Esophagus muscularis mucosa (tissue), 4 donors: Measurements from ENCODE around the gene MTOR. TPM values are rescaled to one million over a fixed set of nuclear protein-coding genes. Genes with fewer than 3 reads are reported as not detected.

Experiments used
- DNase-seq: peaks from one replicate; pipeline ENCODE4 v3.0.0-alpha.2; 2017; ENCODE audit errors: extremely low spot score
- H3K27ac ChIP-seq, 4 donors: fragments of 200-600 bp; sonication (generic); replicated peaks in 1 of 4; 1 replicate in 3 of 4; 2 replicates in 1 of 4; pipeline ENCODE4 v1.5.1; 2016 to 2019; ENCODE audit warnings: mild to moderate bottlenecking in 1 of 4
- H3K27me3 ChIP-seq, 4 donors: fragments of 200-600 bp; sonication (generic); one replicate each; pipeline versions ENCODE4 v1.5.1 to v1.6.0; 2016 to 2019
- H3K36me3 ChIP-seq, 4 donors: fragments of 200-600 bp; sonication (generic); one replicate each; pipeline ENCODE4 v1.5.1; 2016 to 2019
- H3K4me1 ChIP-seq, 4 donors: fragments of 200-600 bp; sonication (generic); one replicate each; pipeline ENCODE4 v1.5.1; 2016 to 2019
- H3K4me3 ChIP-seq, 4 donors: fragments of 200-600 bp; sonication (generic); 1 replicate in 2 of 4; 2 replicates in 2 of 4; pipeline ENCODE4 v1.5.1; 2016 to 2019; ENCODE audit warnings: mild to moderate bottlenecking in 4 of 4, moderate library complexity in 1 of 4
- H3K9me3 ChIP-seq, 4 donors: fragments of 200-600 bp; sonication (generic); 1 replicate in 3 of 4; 2 replicates in 1 of 4; pipeline ENCODE4 v1.5.1; 2016 to 2019
- EP300 ChIP-seq: sonication (generic); formaldehyde crosslinking; IDR thresholded peaks from one replicate; pipeline ENCODE4 v1.6.1; 2017; ENCODE audit warnings: antibody characterized with exemption
- POLR2A ChIP-seq: fragments of 450-650 bp; IDR thresholded peaks from one replicate; pipeline ENCODE4 v1.6.1; 2017; ENCODE audit warnings: antibody characterized with exemption, moderate library complexity, mild to moderate bottlenecking, low read depth
- POLR2AphosphoS5 ChIP-seq, 2 donors: sonication (generic); formaldehyde crosslinking; IDR thresholded peaks; one replicate each; pipeline ENCODE4 v1.6.1; 2017; ENCODE audit warnings: antibody characterized with exemption in 2 of 2
- WGBS: methylation state at CpG from one replicate; pipeline ENCODE4 v1.1.5; 2018; 5-methylcytosine and 5-hydroxymethylcytosine counted together
- intact Hi-C: fragments of 100-400 bp; cut with DNase I; formaldehyde crosslinking; loops from one replicate; pipeline ENCODE4 v1.15.1; 2023
- total RNA-seq, 4 donors: library from RNA; depleted of rRNA; stranded (reverse); fragments of >200 nt; gene quantifications; one replicate each; pipeline versions ENCODE4 v1.1.0 to v1.2.1, GENCODE V29; 2016
- TF ChIP-seq, protein P1 (sequence below), 3 experiments: fragments of 200-600 bp in 2 of 3; fragments of 450-650 bp in 1 of 3; sonication (generic) in 2 of 3; IDR thresholded peaks; one replicate each; pipeline ENCODE4 v1.5.1; 2017 to 2019; ENCODE audit warnings: antibody characterized with exemption in 3 of 3, mild to moderate bottlenecking in 2 of 3, moderate library complexity in 1 of 3

The MTOR gene
- total RNA-seq, 4 donors from 2014 or later: 33.6 to 51.1 (median 41.0) TPM

DNA sequence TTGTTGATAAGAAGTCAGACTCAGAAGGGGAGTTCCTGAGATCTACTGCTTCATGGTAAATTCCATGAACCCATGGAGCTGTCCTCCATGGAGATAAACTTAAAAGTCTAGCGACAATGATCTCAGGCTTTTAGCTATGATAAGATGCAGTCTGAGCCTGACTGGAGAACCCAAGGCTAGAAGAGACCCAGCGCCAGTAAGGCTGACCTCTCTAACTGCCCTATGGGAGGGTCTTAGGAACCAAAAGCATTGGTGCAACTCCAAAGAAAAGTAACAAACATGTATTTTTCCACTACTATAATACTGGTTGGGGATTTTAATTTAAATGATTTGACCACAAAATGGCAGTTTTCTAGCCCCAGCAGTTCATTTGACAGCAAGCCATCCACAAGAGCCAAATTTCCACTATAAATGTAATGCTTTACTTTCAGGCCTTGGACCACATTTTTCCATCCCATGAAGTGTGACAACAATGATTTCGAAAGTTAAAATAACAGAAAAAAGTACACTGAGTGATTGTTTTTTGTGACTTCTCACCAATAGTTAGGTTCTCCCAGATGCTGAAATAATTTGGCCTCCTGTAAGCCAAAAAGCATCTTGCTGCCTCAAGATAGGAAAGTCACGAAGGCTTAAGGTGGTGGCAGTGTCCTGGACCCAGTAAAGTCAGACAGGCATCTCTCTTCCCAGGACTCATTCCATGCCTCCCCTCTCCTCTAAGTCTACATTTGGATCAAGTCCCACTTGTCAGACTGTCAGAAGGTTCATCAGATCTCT, 119.5 kb downstream of the MTOR start:
- TF ChIP-seq, protein P1, sequence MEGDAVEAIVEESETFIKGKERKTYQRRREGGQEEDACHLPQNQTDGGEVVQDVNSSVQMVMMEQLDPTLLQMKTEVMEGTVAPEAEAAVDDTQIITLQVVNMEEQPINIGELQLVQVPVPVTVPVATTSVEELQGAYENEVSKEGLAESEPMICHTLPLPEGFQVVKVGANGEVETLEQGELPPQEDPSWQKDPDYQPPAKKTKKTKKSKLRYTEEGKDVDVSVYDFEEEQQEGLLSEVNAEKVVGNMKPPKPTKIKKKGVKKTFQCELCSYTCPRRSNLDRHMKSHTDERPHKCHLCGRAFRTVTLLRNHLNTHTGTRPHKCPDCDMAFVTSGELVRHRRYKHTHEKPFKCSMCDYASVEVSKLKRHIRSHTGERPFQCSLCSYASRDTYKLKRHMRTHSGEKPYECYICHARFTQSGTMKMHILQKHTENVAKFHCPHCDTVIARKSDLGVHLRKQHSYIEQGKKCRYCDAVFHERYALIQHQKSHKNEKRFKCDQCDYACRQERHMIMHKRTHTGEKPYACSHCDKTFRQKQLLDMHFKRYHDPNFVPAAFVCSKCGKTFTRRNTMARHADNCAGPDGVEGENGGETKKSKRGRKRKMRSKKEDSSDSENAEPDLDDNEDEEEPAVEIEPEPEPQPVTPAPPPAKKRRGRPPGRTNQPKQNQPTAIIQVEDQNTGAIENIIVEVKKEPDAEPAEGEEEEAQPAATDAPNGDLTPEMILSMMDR (IDR thresholded peaks at IDR 0.05): no peak
- TF ChIP-seq POLR2A (no peak), EP300 (no peak), POLR2AphosphoS5 (IDR thresholded peaks at IDR 0.05) (no peak)
- Histone ChIP-seq H3K27ac (peak overlapping the region in 1 of 4 donors; percentile 8), H3K4me1 (peaks cover 0 to 22% (median 14%) of the 10 kb centered on the region in 4 donors), H3K36me3 (peaks cover 49 to 93% (median 71%) of the 10 kb centered on the region in 4 donors), H3K27me3 (no peaks in the 10 kb centered on the region), H3K4me3 (no peak overlapping the region), H3K9me3 (no peaks in the 10 kb centered on the region)
- 97% methylated on average over 4 of the region's 4 CpGs for WGBS
- intact Hi-C loops: no loop called here
- DNase-seq: no peak

DNA sequence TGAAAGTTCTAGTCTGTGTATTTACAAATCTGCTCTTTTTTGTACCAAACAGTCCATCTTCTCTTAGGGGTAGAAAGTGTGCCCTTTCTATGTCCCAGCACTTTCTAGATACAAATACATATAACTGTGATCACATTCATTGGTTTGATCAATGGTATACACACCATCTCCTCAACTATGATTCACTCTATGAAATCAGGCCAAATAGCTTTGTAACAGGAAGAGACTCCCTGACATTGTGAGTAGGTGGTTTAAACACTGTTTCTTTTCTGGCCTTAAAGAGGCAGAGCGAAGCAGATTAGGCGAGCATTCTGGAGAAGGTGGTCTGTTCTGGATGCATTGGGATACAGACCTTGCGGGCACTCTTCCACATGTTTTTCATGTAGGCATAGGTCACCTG, 123.4 kb downstream of the MTOR start:
- 91% methylated on average over 3 of the region's 3 CpGs for WGBS
- intact Hi-C loops: no loop called here
- Histone ChIP-seq H3K9me3 (no peaks in the 10 kb centered on the region), H3K36me3 (peaks cover 41 to 92% (median 68%) of the 10 kb centered on the region in 4 donors), H3K4me3 (no peak overlapping the region), H3K4me1 (peaks cover 0 to 15% (median 12%) of the 10 kb centered on the region in 4 donors), H3K27me3 (no peaks in the 10 kb centered on the region), H3K27ac (no peak overlapping the region)
- DNase-seq: no peak
- TF ChIP-seq POLR2A: no peak

DNA sequence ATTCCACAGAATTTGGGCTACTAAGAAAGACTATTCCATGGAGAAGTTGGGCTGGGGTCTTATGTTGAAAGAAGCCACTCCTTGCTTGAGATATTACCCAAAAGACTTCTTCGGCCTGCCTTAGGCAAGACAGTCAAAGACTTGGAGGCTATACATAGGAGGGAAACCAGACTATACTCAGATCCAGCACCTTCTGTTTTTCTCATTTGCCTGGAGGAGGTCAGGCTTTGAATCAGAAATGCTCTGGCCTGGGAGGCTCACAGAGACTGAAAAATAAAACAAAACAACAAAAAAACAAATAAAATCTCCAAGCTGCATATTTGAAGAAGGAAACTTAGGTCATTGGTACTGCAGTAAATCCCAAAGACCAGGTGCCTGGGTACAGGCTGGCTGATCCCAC, 124.3 kb downstream of the MTOR start:
- peaks cover 0 to 8% (median 7%) of the 10 kb centered on the region in 4 donors for H3K4me1 ChIP-seq
- intact Hi-C loops: no loop called here
- no peak overlapping the region for H3K27ac ChIP-seq
- no peaks in the 10 kb centered on the region for H3K27me3 ChIP-seq
- WGBS: 100% methylated on average over 1 of the region's 1 CpG
- no peak overlapping the region for H3K4me3 ChIP-seq
- DNase-seq: no peak
- peaks cover 43 to 92% (median 72%) of the 10 kb centered on the region in 4 donors for H3K36me3 ChIP-seq
- TF ChIP-seq POLR2A (no peak), EP300 (no peak), POLR2AphosphoS5 (IDR thresholded peaks at IDR 0.05) (no peak)
- TF ChIP-seq, protein P1 (IDR thresholded peaks at IDR 0.05): no peak
- H3K9me3 ChIP-seq: no peaks in the 10 kb centered on the region

DNA sequence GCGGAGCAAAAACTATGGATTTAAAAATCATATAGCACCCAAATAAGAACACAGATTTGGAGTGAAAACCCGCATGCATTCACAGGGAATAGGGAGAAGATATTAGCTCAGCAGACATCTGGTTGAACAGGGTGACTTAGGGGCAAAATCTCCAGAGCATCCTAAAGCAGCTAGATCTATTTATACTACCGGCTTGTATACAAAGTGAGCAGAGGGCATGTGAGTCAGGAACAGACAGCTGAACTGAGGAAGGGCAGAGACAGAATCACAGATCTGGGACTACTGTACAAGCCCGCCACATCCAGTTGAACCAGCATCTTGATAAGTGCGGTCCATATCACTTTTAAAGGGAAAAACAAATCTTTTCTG, 127.5 kb downstream of the MTOR start:
- H3K27me3 ChIP-seq: no peaks in the 10 kb centered on the region
- no peaks in the 10 kb centered on the region for H3K9me3 ChIP-seq
- intact Hi-C loops: no loop called here
- DNase-seq: no peak
- H3K27ac ChIP-seq: no peak overlapping the region
- TF ChIP-seq EP300: no peak
- no peak for TF ChIP-seq POLR2AphosphoS5 (IDR thresholded peaks at IDR 0.05)
- TF ChIP-seq, protein P1 (IDR thresholded peaks at IDR 0.05): no peak
- no peak for TF ChIP-seq POLR2A
- H3K4me3 ChIP-seq: no peak overlapping the region
- H3K4me1 ChIP-seq: peaks cover 0 to 12% (median 7%) of the 10 kb centered on the region in 4 donors
- H3K36me3 ChIP-seq: peaks cover 56 to 96% (median 93%) of the 10 kb centered on the region in 4 donors
- 90% methylated on average over 5 of the region's 5 CpGs for WGBS

DNA sequence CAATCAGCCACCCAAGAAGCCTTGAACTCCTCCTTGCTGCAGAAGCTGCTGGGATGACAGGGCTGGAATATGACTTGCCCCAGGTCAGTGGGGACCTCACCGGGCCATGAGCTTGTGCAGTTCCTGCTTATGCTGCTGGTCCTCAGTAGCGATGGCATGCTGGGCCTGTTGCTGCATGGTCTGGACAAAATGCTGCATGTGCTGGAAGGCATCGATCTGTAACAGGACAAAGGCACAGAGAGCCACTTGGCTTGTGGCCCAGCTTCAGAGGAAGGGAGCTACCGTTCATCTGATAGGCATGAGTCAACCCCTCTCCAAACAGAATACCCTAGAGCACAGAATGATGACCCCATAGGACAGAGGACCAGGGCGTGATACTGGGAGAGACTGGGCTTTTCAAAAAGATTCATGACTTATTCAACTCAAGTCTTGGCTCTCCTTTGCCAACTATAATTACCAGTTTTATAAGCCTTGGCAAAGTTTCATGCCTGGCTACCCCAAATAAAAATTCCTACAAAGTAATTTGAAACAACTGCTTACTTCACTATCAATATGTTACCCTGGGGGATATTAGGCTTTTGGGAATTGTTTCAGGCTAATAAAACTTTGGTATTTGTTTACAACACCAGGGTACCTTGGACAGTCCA, 128.0 kb downstream of the MTOR start:
- H3K9me3 ChIP-seq: no peaks in the 10 kb centered on the region
- peaks cover 0 to 12% (median 7%) of the 10 kb centered on the region in 4 donors for H3K4me1 ChIP-seq
- intact Hi-C loops: no loop called here
- H3K27ac ChIP-seq: no peak overlapping the region
- 85% methylated on average over 4 of the region's 5 CpGs for WGBS
- TF ChIP-seq EP300: no peak
- TF ChIP-seq, protein P1 (IDR thresholded peaks at IDR 0.05): no peak
- no peak for TF ChIP-seq POLR2AphosphoS5 (IDR thresholded peaks at IDR 0.05)
- no peak for TF ChIP-seq POLR2A
- H3K27me3 ChIP-seq: no peaks in the 10 kb centered on the region
- H3K4me3 ChIP-seq: no peak overlapping the region
- DNase-seq: no peak
- peaks cover 58 to 96% (median 93%) of the 10 kb centered on the region in 4 donors for H3K36me3 ChIP-seq
